Fibroblast of skin of right quadriceps (primary cell): ENCODE measurements around the gene STPG1.
A peak's percentile ranks its signal among the peaks of the same experiment; 100 is the strongest.

Source experiments
- DNase-seq: peaks from one replicate; pipeline ENCODE4 v3.0.0-alpha.2; 2013

STPG1 gene

DNA sequence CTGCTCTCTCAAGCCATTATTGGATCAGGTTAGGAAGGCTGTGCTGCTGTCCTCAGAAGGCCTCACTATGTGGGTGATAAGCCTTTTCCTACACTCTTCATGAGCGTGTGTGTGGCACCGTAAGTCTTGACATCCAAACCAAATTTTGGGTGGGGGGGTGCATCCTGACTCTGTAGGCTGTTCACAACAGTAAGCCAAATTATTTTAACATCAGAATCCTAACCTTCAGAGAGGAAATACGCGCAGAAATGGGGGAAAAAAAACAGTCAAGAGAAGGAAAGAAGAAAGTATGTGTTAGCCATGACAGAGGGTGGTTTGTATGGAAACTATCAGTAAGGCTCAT, 21.0 kb downstream of the STPG1 start:
- DNase-seq = no peak

DNA sequence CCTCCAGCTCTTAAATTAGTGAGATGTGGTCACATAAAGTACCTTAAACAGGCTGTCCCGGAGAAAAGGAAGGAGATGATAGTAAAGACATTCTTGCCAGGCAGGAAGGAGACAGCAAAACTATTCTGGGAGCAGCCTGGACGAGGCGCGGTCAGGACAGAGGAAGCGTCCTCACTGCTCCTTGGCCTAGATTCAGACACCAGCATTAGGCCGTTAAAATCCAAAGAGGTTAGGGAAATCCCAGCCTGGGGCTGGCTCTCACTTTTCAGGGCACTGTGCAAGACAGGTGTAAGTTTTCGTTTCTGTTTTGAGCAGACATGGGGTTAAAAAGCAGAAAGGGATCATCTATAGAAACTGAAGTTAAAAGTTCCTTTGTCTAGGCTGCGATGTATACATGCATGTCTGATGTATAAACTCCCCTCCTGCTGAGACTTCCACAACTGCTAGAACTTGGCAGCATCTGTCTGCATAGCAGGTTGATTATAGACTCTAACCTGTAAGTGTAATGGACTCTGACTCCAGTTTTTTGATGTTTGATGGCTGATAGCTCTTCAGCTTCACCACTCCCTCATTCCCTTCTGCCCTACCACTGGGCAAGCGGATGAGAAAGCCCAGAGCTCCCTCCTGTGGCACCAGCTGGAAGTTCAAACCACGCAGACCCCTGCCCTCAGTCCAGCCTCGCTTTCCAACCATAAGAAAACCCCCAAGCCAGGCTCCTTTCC, 21.5 kb downstream of the STPG1 start:
- DNase-seq = peak; percentile 52

DNA sequence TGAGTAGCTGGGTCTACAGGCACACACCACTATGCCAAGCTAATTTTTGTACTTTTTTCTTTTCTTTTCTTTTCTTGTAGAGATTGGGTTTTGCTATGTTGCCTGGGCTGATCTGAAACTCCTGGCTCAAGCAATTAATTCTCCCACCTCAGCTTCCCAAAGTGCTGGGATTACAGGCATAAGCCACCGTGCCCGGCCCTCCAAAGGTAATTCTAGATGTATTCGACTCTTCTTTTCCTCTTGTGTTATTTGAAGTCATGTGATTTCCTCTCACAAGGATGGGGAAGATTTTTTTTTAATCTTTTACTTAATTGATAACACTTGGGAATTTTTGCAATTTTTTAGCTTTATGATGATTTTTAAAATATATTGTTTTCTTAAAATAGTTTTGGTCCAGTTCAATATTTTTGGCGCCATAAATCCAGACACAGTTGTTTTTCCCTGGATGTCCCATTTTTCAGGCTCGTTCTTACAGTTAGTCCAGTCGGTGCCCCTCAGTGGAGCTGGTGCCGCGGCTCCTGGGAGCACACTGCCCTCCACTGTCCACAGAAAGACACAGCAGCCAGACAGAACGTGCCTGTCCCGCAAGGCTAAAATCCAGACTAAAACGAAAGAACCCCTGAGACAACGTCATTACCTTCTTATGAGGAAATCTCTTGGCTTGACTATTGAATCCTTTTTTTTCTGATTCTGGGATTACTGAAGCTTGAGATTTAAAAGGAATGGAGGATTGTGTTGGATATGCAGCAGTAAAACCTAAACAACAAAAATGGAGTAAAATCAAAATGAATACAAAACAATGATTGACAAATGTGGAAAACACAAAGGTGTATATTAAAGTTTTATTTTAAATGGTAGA, 22.4 kb downstream of the STPG1 start:
- DNase-seq = peak; percentile 80

DNA sequence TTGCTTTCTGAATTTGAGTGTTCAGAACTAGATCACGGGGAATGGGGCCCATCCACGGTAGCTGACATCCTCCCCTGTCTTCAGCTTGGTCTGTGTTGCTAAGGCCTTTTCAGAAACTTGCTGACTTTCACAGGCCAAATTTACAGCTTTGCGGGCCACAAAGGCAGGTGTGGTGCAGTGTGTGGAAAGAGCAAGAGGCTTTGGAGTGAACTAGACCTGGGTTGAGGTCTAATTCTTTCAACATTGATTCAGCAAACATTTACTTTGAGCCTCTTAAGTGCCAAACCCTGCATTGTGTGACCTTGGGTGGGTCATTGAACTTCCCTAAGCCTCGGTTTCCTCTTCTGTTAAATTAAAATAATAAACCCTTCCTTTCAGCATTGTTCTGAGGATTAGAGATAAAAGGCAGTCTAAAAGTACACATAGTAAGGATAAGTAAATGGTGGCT, 24.3 kb downstream of the STPG1 start:
- no peak for DNase-seq

DNA sequence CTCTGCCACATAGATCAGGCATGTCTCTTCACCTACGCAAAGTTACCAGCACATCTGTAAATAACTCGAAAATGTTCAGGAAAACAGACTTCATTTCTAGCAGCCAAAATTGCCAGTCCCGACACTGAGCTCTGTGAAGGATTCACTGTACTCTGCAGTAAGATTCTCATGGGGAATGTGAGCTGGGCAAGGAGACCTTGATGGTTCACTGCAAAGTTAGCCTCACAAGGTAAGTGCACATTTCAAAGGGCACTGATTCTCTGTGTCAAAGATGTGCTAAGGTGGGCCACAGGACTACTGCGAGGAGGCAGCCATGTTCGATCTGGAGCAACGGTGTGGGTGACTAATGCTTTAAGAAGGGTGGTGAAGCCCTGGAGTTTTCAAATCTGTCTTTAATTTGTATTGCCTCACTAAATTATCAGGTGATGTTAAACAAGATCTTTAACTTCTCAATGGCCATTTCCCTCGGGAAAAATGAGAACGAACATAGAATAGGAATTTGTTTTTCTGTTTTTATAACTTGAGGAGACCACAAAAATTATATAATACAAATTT, 25.2 kb downstream of the STPG1 start:
- DNase-seq = peak; percentile 51

DNA sequence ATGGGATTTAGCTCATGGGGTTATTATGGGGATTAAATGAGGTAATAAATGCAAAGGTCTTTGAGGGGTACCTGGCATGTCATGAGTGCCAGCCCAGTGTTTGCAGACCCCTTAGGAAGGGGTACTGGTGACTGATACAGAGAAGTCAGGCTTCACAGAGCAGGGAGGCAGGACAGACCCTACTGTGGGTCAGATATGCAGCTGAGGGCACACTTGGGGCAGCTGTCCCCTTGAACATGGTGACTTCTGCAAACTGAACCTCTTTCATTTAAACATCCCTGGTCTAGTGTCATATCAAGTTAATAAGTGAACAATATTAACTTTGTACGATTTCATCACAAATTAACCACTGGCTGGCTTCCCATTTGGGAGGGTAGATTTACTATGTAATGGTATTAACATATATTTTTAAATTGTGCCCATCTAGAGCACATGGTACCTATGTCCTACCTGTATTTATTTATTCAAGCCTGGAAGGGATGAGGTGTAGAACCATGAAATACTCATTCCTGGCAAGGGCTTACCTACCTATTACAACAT, 25.9 kb downstream of the STPG1 start:
- no peak for DNase-seq

DNA sequence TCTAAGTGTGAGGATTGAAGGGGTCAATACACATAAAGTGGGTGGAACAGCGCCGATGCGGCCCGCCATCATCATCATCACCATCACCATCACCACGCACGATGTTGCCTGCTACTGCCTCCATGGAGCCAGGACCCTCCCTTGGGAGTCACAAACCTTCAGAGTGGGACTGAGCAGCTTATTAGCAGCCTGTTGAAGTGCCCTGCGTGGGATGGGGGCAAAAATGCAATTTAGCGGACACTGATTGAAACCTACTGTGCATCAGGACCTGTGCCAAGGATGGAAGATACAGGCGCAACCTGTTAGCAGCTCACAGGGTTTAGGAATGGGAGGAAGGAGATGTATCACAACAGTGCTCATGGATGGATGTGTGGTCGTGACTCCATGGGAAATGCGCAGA, 26.7 kb downstream of the STPG1 start:
- no peak for DNase-seq

DNA sequence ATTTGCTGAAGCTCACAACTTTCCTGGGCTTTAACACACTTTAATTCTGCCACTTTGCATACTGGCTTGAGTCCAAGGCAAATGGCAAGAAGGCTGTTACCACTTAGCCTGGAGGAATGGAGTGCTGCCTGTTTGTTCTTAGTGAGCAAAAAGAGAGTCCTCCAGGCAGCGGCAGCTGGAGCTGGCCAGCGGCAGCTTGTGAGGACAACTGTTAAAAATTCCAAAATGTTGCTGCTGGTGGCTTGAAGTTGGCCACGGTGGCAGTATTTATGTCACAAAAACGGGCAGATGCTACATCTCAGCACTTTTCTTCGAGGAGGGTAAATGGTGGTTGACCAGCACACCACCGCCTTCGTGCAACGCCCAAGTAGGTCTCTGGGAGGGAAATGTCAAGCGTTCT, 27.3 kb downstream of the STPG1 start:
- peak; percentile 30 for DNase-seq

DNA sequence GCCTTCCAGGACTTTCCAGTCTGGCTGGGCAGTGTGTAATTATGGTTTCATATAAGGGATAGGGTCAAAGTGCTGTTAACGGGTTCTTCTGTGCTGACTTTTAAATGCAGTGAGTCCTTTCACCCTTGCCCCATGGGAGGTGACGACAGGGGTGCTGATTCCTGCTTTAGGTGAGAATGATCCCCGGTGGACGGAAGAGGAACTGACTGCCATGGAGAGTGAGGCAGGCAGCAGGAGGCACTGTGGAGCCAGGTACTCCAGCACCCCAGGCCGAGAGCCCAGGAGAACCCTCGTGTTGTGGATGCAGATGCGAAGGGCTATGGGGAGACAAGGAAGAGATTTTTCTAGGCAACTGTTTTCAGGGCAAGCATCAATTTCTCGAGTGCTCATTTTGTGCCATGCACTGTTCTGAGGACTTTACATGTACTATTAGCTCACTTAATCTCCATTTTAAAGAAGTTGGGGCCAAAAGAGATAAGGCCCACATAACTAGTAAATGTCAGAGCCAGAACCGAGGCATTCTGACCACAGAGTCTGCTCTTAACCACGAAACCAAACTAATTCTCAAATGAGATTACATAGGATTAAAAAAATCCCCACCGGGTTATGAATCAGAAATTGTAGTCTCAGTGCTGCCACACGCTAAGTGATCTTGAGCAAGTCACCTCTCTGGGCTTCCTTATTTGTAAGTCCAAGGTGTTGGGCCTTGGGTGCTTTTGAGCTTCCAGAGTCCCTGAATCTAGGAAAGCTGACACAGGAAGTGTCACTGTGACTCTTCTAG, 28.2 kb downstream of the STPG1 start:
- DNase-seq = peak; percentile 60

DNA sequence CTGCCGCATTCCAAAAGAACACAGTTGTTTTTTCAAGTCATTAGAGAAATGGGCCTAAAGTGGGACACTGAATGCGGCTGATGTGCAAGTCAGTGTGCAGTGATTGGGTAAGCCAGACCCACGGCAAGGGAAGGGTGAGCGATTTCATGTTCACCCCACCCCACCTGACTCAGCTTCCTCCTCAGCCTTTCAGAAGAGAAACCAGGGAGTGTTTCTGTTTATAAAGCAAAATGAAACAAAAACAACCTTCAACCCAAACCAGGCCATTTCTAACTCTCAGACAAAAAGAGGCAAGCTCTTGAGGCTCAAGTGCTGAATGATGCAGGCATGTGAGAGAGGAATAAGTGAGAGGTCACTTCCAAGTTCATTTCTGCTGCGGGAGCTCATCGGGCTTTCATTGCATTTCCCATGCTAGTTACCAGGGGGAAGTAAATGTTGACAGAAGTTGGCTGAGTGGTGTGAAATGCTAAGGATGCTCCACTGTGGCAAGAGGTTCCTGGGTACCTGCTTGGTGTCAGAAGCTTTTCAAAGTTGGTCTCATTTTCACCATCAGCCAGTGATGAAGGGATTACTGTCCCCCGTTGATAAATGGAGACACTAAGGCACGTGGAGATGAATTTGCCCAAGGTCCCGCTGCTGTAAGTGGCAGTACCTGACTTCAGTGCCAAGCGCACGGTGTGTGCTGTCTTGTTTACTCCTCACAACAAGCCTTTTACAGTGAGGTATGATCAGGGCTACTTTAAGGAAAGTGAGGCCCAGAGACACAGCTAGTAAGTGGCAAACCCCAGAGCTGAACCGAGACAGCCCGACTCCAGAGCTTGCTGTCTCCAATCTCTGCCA, 29.1 kb downstream of the STPG1 start:
- peak; percentile 48 for DNase-seq

DNA sequence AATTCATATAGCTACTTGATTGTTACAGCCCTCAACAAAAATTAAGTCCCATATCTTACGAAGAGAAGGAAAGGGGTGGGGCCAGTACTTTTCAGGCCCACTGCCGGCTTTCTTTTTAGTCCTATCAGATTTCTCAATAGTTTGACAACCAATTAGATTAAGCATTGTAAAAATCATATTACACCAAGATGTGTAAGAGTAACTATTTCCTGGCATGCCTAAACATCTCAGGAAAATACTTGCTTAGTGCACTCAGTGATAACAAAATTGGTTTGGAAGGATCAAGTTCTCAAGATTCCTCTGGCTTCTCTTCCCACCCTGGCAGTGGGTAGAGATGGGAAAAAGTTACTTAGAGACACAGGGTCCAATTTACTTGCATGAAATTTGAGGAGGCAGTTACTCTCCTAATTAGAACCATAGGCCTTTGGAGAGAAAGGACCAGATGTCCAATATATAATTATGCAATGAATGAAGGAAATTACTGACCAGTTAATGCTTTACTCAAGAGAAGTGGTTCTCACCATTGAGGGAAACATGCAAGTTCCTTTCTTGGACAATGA, 30.1 kb downstream of the STPG1 start:
- DNase-seq = peak; percentile 28

DNA sequence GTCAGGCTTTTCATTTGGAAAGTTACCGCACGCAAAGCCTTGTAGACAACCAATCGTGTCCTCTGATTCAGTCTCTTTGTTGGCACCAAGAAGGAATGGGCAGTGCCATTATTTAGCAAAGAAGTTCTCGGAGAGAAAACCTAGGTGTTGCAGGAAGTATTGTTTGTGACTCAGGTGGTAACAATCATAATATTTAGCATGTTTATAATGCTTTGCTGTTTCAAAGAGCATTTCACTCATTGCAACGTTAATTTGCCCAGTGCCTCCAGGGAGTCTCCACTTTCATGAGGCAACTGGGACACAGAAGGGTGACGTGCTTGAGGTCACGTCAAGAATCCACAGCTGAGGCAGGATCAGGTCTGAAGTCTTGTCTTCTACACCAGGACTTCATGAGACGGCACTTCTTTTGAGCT, 31.4 kb downstream of the STPG1 start:
- DNase-seq = no peak

DNA sequence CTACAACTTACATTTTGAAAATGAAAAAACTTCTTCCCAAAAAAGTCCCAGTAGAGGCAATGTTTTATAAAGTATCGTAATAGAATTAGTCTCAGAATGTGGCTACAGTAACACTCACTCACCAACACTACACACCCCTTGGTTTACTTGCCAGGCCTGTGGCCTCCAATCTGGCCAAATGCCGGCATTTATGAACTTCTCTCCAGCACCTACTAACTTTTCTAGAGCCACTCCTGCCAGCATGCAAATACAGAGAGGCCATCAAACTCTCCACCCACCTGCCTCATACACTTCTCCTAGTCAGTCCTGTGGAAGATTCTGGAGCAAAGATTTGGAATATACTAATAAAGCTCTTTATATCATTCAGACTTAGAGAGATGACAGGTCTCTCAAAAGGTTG, 32.3 kb downstream of the STPG1 start:
- no peak for DNase-seq

DNA sequence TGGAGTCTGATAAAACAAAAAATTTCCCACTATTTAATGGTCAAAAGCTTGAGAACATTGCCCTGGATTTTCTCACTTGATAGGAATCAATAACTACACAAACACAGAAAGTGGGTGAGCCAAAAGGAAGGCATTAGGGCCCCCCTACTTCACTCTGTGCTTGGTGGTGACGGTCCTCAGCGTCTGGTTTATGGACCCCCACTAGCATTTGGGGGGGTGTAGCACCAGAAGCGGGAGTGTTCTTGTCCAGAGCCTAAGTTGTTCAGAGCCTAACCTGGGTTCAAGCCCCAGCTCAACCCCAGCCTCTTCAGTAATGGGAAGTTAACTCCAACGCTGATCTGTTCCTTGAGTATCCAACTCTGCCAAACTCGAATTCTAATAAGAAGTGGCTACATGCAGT, 33.1 kb downstream of the STPG1 start:
- no peak for DNase-seq

DNA sequence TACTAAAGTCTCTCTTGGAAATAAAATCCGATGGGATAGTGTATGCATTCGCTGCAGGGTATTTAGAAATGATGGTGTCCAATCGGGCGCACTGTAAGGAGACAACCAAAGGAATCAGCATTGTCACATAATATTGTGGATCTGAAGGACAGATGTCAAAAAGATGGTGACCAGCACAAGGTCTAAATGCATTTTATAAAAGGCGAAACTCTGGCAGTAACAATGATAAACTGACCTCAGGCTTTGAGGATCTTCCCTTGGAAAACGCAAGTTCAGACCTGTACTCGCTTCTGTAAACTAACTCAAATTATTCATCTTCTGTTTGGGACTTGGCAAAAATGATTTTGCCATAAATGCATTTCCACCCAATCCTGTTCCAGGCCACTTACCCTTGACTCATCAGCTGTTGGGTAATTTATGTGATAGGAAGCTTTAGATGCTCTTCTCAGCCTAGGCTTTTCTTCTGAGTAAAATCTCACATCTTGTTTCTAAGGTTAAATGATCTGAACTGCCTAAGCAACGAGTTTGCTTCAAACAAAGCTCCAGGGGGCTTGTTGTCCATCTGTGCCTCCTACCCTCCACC, 33.8 kb downstream of the STPG1 start:
- DNase-seq = peak; percentile 31

DNA sequence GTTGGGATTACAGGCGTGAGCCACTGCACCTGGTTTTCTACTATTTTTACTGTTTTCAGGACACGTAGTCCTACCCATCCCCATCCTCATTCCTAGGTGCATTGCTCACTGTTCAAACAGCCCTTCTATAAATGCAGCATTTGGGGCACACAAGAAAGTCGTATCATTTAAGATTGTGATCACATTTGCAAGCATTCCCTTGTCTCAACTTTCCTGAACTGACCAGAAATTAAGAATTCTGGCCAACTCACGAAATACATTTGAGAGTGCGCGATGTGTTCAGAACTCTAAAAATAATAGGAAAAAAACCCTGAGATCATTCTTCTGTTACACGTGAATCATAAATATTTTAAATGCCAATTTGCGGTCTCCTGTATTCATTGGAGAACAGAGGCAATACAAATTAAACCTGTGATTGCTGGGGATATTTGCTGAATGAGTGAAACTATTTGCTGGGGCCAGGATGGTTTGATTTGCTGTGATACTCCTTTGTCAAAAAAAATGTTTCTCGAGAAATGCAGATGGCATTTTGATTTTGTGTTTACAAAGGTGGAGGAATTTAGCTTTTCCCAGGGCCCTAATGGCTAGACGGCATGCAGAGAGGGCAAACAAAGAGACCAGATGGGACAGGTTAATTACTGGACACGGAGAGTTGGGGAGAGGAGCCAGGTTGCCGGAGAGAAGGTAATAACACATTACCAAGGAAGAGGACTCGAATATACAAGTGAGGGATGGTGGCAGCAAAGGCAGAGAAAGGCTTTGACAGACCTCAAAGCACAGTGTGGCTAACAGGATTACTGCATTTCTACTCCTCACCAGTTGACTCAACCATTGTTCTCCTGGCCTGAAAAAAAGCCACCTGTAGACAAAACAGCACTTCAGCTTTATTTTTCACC, 38.4 kb downstream of the STPG1 start:
- DNase-seq = peak; percentile 37

DNA sequence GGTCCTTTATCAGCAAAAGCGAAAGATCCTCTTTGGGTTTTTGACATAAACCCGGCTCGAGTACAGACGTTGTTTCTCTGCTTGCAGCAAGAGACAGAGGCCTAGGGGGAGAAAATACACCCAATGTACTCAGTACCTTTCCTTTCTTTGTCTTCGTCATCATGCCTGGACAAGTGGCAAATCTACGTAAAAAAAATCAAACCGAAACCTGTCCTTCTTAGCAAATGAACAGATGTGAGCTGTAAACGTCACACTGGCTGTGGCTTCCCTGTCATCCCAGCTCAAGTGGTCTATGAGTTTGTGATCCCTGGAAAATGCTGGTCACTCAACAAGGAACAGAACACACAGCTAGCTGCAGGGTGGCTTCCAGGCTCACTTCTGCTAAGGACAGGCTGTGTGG, 39.9 kb downstream of the STPG1 start:
- DNase-seq = no peak

DNA sequence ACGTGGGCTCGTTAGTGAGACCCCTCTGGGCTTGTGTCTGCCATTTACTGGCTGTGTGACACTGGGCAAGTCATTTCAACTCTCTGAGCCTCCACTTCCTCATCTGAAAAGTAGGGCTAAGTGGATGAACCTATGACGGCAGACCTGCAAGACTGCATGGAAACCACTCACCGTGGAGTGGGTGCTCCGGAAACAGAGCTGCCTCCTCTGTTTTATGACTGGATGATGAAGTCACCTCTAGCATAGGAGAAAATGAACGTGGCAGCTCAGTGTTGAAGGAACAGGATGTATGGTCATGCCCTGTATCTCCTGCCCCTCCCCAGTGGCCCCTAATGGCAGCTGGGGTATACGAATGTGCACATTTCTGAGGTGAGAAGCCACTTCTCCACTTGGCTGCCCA, 40.5 kb downstream of the STPG1 start:
- no peak for DNase-seq

DNA sequence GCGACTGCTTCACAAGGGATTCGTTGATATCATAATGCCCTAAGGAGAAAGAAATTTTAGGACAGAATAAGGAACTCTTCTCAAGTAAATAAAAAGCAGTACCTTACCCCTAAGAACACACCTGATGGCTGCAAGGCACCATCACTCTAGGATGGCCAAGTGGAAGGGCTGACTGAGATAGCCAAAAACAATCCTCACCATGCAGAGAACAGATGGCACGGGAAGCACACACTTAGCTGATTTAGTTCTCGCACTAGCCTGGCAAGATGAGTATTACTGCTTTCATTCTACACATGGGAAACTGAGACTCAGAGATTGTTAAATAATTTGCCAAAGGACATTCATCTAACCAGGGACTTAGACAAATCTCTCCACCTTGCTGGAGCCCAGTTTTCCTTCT, 43.8 kb downstream of the STPG1 start:
- no peak for DNase-seq

DNA sequence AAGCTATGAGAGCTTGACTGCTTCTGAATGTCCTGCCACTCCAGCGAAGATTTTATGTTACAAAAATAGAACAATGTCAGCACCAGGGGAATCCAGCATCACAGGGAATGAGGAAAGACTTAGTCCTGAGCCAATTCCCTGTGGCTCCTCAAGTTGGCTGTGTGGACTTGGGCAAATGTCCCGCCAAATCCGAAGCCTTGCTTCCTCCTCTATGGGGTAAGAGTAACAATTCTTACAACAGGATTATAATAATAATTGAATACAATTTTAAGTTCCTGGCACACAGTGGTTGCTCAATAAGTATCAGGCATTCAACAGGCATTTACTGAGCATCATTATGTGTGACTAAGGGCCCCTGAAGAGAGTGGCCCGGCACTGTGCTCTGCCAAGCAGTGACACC, 44.4 kb downstream of the STPG1 start:
- no peak for DNase-seq
